PC-3 (cell line): ENCODE measurements around the gene CDK14. TPM values are rescaled to one million over a fixed set of nuclear protein-coding genes. Genes with fewer than 3 reads are reported as not detected.

Experiments
- ATAC-seq: fragments of 200-7000 bp; cut with Tn5 transposase; 2 replicates; pipeline ENCODE4 v1.9.1; 2020; ENCODE audit warnings: mild to moderate bottlenecking, moderate library complexity
- BruUV-seq: library from RNA; stranded (reverse); fragments of 400-500 nt; replicated peaks from 2 replicates; lab custom pipeline; 2021; lab: Mats Ljungman, UMichigan
- CTCF ChIA-PET: fragments of 300-600 bp; sonication (Branson Sonifier 250); formaldehyde crosslinking; loops from one replicate; lab custom pipeline; 2022; ENCODE audit warnings: antibody characterized with exemption; lab: Charles Lee
- POLR2A ChIA-PET: fragments of 300-600 bp; sonication (Branson Sonifier 250); formaldehyde crosslinking; loops from one replicate; lab custom pipeline; 2022; ENCODE audit warnings: antibody characterized with exemption; ENCODE audit not compliant: unreplicated experiment; lab: Charles Lee
- DNase-seq: peaks from one replicate; pipeline ENCODE4 v3.0.0-alpha.2; 2015
- H2AFZ ChIP-seq: fragments of 300-600 bp; sonication (generic); 2 replicates; pipeline ENCODE4 v1.6.0; 2016; ENCODE audit warnings: antibody characterized with exemption, low read length
- H3F3A ChIP-seq: fragments of 300-600 bp; sonication (generic); one replicate; pipeline ENCODE4 v1.6.0; 2017; ENCODE audit warnings: antibody characterized with exemption, low read length, control low read depth, mild to moderate bottlenecking; ENCODE audit not compliant: unreplicated experiment
- H3K27ac ChIP-seq: fragments of 300-600 bp; sonication (generic); 2 replicates; pipeline ENCODE4 v1.5.1; 2016; ENCODE audit warnings: mild to moderate bottlenecking, low read length
- H3K27me3 ChIP-seq: fragments of 300-600 bp; sonication (generic); 2 replicates; pipeline ENCODE4 v1.6.1; 2016; ENCODE audit warnings: low read length, mixed read lengths
- H3K36me3 ChIP-seq: fragments of 300-600 bp; sonication (generic); 2 replicates; pipeline ENCODE4 v1.6.1; 2016; ENCODE audit warnings: low read depth, mixed run types, low read length, mixed read lengths
- H3K4me1 ChIP-seq: fragments of 300-600 bp; sonication (generic); 2 replicates; pipeline ENCODE4 v1.5.1; 2016; ENCODE audit warnings: low read length; ENCODE audit not compliant: insufficient read depth
- H3K4me2 ChIP-seq: fragments of 300-600 bp; sonication (generic); 2 replicates; pipeline ENCODE4 v1.6.0; 2016; ENCODE audit warnings: low read length
- H3K4me3 ChIP-seq: fragments of 300-600 bp; sonication (generic); 2 replicates; pipeline ENCODE4 v1.5.1; 2016; ENCODE audit warnings: mild to moderate bottlenecking, low read length, mixed read lengths
- H3K79me2 ChIP-seq: fragments of 300-600 bp; sonication (generic); 2 replicates; pipeline ENCODE4 v1.6.1; 2017; ENCODE audit warnings: low read length, mixed read lengths
- H3K9ac ChIP-seq: fragments of 300-600 bp; sonication (generic); 2 replicates; pipeline ENCODE4 v1.6.0; 2016; ENCODE audit warnings: mild to moderate bottlenecking, low read length
- H3K9me2 ChIP-seq: fragments of 300-600 bp; sonication (generic); replicated peaks from 2 replicates; pipeline ENCODE4 v1.6.1; 2016; ENCODE audit warnings: mixed run types, low read length, mixed read lengths
- H3K9me3 ChIP-seq: fragments of 300-600 bp; sonication (generic); 2 replicates; pipeline ENCODE4 v1.6.1; 2016; ENCODE audit warnings: low read length, mixed read lengths
- H4K20me1 ChIP-seq: fragments of 300-600 bp; sonication (generic); 2 replicates; pipeline ENCODE4 v1.6.1; 2016; ENCODE audit warnings: low read length, mixed read lengths
- EZH2 ChIP-seq: fragments of 300-600 bp; sonication (generic); IDR thresholded peaks from one replicate; pipeline ENCODE4 v1.6.1; 2017; ENCODE audit warnings: antibody characterized with exemption, mild to moderate bottlenecking, low read length; ENCODE audit not compliant: unreplicated experiment
- EZH2phosphoT487 ChIP-seq: fragments of 300-600 bp; sonication (generic); IDR thresholded peaks from 2 replicates; pipeline ENCODE4 v1.6.1; 2018; ENCODE audit warnings: mild to moderate bottlenecking, antibody characterized with exemption, low read length, borderline replicate concordance
- intact Hi-C: fragments of 100-400 bp; cut with micrococcal nuclease; formaldehyde crosslinking; loops from 2 replicates; pipeline ENCODE4 v1.9.0; 2023
- total RNA-seq: library from RNA; depleted of rRNA; stranded (reverse); fragments of >200 nt; gene quantifications from 2 replicates; pipeline ENCODE4 v1.2.3, GENCODE V29; 2014
- TF ChIP-seq, protein P1 (sequence below): fragments of 300-600 bp; sonication (generic); conservative IDR thresholded peaks from 2 replicates; pipeline ENCODE4 v1.5.1; 2017; ENCODE audit warnings: antibody characterized with exemption, low read depth, mild to moderate bottlenecking, low read length

The CDK14 gene
- total RNA-seq, 1 experiment from 2014 or later, result 8.2 TPM

DNA sequence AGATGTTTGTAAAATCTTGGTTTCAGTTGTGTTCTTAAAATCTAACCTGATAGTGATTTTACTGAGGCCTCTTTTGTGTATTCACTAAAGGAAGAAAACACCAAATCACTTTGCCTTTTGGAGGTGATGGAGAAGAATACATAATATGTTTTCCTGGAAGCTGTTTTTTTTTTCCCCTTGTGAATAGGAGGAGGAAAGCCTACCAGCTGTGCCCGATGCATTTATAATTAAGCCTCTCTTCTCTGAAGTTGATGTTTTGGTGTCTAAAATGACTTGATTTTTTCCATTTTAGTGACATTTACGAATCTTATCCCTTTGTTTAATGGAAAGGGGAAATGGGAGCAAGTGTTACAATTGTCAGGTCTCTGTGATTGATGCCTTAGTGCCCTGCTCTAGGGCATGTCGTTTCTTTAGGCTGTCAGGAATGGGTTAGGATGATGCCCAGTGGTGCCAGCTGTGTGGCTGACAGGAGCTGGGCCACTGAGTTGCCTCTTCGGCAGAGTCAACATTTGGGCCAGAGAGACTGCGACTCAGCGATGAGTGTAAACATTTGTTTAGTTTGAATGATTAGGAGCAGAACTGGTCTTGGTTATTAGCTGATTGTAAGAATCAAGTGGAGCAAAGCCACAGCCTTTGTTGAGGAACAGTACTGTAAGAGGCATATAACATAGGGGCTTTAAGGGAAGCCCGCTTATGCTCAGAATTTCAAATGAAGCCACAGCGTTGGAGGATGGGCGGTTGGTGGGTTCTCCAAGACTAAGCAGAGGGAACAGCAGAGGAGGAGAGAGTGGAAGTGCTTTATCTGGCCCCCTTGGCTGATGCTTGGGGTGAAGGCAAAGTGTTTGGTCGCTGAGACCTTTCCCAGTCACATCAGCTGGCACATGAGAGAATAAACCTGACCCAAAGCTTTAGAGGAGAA, 81.6 kb downstream of the CDK14 start:
- H4K20me1 ChIP-seq, result no peaks in the 10 kb centered on the region
- DNase-seq (peak; percentile 62), ATAC-seq (peak; percentile 93)
- no peak overlapping the region for H3K4me3 ChIP-seq
- ChIA-PET CTCF (no interaction called here), POLR2A (no interaction called here)
- H3F3A ChIP-seq, result no peaks in the 10 kb centered on the region
- H2AFZ ChIP-seq, result no peak overlapping the region
- intact Hi-C loops, result no loop called here
- H3K4me2 ChIP-seq, result no peak overlapping the region
- no peaks in the 10 kb centered on the region for H3K36me3 ChIP-seq
- H3K9ac ChIP-seq, result no peak overlapping the region
- BruUV-seq, result no TSS peak
- H3K79me2 ChIP-seq, result no peaks in the 10 kb centered on the region
- H3K9me3 ChIP-seq, result no peaks in the 10 kb centered on the region
- no peaks in the 10 kb centered on the region for H3K9me2 ChIP-seq
- TF ChIP-seq, protein P1, sequence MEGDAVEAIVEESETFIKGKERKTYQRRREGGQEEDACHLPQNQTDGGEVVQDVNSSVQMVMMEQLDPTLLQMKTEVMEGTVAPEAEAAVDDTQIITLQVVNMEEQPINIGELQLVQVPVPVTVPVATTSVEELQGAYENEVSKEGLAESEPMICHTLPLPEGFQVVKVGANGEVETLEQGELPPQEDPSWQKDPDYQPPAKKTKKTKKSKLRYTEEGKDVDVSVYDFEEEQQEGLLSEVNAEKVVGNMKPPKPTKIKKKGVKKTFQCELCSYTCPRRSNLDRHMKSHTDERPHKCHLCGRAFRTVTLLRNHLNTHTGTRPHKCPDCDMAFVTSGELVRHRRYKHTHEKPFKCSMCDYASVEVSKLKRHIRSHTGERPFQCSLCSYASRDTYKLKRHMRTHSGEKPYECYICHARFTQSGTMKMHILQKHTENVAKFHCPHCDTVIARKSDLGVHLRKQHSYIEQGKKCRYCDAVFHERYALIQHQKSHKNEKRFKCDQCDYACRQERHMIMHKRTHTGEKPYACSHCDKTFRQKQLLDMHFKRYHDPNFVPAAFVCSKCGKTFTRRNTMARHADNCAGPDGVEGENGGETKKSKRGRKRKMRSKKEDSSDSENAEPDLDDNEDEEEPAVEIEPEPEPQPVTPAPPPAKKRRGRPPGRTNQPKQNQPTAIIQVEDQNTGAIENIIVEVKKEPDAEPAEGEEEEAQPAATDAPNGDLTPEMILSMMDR, result no peak
- no peak for TF ChIP-seq EZH2phosphoT487
- no peak for TF ChIP-seq EZH2
- H3K27me3 ChIP-seq, result no peaks in the 10 kb centered on the region
- no peak overlapping the region for H3K27ac ChIP-seq
- H3K4me1 ChIP-seq, result 0 out of 2 replicates have a peak, but pooled peaks cover 7% of the 10 kb centered on the region

DNA sequence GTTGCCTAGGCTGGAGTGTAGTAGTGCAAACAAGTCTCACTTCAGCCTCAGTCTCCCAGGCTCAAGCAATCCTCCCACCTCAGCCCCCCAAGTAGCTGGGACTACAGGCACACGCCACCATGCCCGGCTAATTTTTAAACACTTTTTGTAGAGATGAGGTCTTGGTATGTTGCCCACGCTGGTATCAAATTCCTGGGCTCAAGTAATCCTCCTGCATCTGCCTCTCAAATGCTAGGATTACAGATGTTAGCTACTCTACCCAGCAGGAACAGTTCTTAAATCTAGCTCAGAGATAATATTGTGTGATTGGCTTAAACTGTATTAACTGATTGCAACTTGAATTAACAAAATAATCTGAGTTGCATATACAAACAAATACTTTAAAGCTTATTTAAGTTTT, 82.9 kb downstream of the CDK14 start:
- no peak overlapping the region for H3K27ac ChIP-seq
- H3K4me1 ChIP-seq, result 0 out of 2 replicates have a peak, but pooled peaks cover 7% of the 10 kb centered on the region
- ATAC-seq (no peak), DNase-seq (no peak)
- CTCF ChIA-PET, result no interaction called here
- H3K4me3 ChIP-seq, result no peak overlapping the region
- H3K36me3 ChIP-seq, result no peaks in the 10 kb centered on the region
- POLR2A ChIA-PET, result no interaction called here
- H3K9ac ChIP-seq, result no peak overlapping the region
- BruUV-seq, result no TSS peak
- H3F3A ChIP-seq, result no peaks in the 10 kb centered on the region
- no peaks in the 10 kb centered on the region for H3K27me3 ChIP-seq
- H3K9me2 ChIP-seq, result no peaks in the 10 kb centered on the region
- no peak overlapping the region for H3K4me2 ChIP-seq
- H3K9me3 ChIP-seq, result no peaks in the 10 kb centered on the region
- H4K20me1 ChIP-seq, result no peaks in the 10 kb centered on the region
- intact Hi-C loops, result no loop called here
- no peaks in the 10 kb centered on the region for H3K79me2 ChIP-seq
- TF ChIP-seq EZH2, result no peak
- no peak overlapping the region for H2AFZ ChIP-seq

DNA sequence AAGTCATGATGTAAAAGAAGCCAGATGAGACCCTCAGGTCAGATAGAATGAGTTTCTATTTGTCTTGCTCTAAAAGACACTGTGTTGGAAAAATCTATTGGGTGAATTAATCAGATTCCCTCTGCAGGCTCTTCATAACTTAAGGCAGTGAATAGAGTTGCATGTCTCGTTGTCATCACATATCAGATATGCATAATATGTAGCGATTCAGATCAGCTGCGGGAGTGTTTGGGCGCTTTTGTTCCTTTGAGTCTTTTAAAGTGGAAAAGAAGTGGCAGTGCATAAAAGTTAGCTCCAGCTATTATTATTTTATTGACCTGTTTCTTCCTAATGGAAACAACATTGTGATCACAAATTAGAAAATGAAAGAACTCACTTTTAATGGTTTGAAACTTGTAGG, 84.4 kb downstream of the CDK14 start:
- intact Hi-C loops, result no loop called here
- Histone ChIP-seq H3K27ac (no peak overlapping the region), H3K79me2 (no peaks in the 10 kb centered on the region), H3K4me1 (0 out of 2 replicates have a peak, but pooled peaks cover 7% of the 10 kb centered on the region), H2AFZ (no peak overlapping the region), H3K9me3 (no peaks in the 10 kb centered on the region), H4K20me1 (no peaks in the 10 kb centered on the region), H3K36me3 (no peaks in the 10 kb centered on the region), H3K4me2 (no peak overlapping the region), H3K4me3 (no peak overlapping the region), H3K27me3 (no peaks in the 10 kb centered on the region), H3K9ac (no peak overlapping the region), H3K9me2 (no peaks in the 10 kb centered on the region), H3F3A (no peaks in the 10 kb centered on the region)
- POLR2A ChIA-PET, result no interaction called here
- DNase-seq (no peak), ATAC-seq (no peak)
- CTCF ChIA-PET, result no interaction called here
- TF ChIP-seq, protein P1, result no peak
- TF ChIP-seq EZH2phosphoT487 (no peak), EZH2 (no peak)
- BruUV-seq, result no TSS peak
